GM18907 (cell line): ENCODE results near the gene CACNA2D3.

ENCODE experiments used
- ATAC-seq: cut with Tn5 transposase; IDR thresholded peaks from one replicate; pipeline ENCODE4 v1.9.1; 2021; ENCODE audit warnings: mild to moderate bottlenecking, moderate library complexity; ENCODE audit not compliant: unreplicated experiment

Gene CACNA2D3

DNA sequence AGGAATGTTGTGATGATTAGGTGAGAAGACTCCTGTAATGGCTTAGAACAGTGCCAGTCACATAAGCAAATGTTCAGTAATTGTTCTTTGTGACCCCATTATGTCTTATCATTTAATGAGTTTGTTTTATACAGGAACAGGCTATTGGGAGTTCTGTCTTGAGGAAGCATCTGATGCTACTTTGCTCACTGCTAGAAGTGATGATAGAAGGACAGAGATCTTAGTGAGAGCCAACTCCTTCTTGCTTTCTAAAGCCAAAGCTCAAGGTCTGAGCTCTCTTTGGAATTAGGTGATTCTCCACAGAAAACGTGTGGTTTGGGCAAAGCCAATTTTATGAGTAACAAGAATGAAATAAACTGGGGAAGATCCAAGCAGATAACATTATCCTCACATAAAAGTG, 590.7 kb downstream of the CACNA2D3 start:
- no peak for ATAC-seq

DNA sequence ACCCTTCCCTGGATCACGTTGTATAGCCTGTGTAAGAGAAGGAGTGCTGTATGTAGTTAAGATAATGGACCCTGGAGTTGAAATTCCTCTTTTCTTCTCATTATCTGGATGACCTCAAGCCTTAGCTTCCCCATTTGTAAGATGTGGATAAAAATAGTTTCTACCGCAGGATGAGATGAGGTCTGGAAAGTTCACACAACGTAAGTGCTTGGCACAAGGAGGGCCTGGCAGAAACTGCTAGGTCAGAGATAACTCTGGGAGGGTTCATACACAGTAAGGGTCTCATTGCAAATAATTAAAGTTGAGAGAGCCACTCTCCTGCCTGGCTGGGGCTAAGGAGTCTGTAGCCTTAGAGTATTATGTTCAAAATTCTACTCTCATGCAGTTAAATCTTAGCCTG, 591.1 kb downstream of the CACNA2D3 start:
- ATAC-seq: no peak

DNA sequence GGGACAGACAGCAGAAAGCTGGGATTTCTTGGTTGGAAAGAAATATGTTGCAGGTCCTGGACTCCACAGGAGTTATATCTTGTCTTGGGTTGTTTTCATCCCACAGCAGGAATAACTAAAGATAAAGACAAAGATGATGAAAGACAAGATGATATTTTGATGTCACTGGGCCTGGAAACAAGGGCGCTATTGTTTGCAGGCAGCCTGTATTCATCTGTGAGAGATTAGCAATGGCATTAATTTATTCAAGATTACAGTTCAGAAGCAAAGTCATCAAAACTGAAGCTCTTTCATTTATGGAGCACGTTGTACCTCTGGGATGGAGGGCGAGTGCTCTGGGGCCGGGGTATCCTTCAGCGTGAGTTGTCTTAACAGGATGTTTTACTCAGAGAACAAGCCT, 591.7 kb downstream of the CACNA2D3 start:
- no peak for ATAC-seq

DNA sequence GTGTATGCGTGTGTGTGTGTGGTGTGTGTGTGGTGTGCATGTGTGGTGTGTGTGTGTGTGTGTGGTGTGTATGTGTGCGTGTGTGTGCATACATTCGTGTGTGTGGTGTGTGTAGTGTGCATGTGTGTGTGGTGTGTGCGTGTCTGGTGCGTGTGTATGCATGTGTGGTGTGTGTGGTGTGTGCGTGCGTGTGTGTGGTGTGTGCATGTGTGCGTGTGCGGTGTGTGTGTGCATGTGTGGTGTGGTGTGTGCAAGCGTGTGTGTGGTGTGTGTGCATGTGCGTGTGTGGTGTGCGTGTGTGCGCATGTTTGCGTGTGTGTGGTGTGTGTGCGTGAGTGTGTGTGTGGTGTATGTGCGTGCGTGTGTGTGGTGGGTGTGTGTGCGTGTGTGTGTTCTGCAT, 595.2 kb downstream of the CACNA2D3 start:
- no peak for ATAC-seq

DNA sequence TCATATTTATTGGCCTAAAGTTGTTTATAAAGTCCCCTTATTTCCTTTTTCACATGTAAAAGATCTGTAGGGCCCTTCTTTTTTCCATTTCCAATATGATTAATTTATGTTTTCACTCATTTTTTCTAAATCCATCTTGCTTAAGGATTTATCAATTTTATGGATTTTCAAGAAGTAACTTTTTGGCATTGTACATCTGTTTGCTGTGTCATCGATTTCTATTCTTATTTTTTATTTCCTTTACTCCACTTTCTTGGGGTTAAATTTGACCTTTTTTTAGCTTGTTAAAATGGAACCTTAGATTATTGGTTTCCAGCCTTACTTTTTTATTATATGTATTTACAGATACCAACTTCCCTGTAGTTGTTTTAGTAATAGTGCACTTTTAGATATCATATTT, 597.6 kb downstream of the CACNA2D3 start:
- no peak for ATAC-seq

DNA sequence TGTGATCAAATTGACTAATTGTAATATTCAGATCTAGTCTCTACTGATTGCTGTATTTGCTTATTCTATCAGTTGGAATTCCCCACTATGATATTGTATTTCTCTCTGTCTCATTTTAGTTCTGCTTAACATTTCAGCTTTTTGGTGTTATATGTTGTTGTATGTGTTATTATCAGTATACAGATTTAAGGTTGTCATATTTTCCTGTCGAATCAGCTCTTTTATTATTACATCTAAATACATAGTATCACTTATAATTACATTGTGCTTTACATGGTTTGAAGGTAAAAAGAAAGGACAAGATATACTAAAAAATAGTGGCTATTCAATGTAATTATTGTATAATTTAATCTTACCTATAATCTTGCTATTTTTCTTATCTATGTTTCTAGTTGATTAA, 598.3 kb downstream of the CACNA2D3 start:
- no peak for ATAC-seq

DNA sequence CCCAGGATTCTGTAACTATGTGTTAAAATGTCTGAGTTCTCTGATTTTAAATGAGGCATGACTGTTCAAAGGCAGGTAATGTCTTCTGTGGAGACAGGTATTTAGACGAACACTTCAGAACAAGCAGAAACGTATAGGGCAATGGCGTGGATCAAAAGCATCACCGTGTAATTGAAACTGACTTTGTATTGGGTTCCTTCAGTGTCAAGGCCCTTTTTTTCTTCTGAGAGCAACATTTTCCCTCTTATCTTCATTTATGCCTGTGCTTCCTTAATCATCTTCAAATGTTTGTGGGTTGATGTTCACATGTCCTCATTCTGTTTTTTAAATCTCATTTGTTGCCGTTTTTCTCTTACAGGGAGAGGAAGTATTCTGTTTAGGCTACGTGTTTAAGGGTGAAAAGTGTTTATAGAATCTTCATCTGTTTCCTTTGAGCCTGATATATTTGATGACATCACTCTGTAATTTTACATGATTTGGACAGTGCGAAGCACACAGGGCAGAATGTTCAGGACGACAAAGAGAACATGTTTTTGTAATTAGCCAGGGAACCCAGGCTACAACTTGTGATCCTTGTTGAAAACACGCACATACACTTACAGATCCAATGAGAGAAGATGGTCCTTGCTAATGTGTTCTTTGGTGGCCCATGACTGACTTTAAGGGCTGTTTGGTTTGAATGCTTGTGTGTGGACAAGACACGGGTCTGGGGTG, 609.5 kb downstream of the CACNA2D3 start:
- no peak for ATAC-seq

DNA sequence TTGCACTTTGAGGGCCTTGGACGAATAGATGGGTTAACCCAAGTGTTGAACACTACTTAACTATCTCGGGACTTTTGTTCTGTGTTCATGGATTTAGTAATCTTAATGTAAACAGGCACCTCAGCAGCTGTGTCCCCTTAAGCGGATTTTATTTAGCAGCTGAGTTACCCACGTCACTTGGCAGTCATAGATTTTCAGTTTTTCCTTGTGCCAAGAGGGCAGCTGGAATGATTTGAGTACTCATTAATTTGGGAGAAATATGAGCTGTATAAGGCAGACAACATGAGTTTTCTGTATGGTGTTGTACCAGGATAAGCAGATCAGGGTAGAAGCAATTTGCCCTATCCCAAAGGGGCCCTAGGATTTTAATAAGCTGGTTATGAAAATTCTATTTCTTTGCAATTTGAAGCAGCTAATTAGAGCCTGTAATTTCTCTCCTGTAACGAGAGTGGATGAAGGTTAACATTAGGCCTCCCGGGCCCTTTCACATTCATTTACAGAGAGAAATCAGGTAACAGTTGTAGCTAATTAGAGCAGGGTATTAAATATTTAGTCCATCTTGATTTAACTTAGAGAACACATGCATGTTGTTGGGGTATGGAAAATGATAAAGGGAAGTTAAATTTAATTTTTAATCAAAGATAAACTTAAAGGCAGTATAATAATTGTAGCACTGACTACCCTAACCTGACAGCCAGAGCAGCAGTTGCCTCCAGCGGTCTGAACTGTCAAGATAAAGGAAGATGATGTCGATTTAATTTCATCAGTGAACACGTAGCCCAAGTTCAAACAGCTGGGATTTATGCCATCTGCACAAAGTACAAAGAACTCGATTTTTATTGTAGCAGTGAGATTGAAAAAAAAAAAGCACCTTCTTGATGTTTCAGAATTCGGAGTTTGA, 611.0 kb downstream of the CACNA2D3 start:
- no peak for ATAC-seq

DNA sequence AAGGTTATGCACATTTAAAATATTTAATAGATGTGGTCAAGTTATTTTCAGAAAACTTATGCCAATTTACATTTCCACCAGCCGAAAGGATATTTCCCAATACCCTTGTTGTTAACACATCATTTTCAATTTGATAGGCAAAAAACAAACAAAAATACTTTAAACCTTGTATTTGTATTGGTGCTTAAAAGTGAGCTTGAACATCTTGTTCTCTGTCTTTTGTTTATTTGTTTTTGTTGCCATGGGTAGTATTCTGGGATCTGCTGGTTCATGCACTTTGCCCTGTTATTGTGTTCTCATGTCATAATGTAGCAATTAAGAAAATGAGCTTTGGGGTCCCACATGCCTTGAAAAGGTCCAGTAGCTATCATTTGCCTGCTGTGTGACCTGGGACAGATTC, 614.1 kb downstream of the CACNA2D3 start:
- no peak for ATAC-seq

DNA sequence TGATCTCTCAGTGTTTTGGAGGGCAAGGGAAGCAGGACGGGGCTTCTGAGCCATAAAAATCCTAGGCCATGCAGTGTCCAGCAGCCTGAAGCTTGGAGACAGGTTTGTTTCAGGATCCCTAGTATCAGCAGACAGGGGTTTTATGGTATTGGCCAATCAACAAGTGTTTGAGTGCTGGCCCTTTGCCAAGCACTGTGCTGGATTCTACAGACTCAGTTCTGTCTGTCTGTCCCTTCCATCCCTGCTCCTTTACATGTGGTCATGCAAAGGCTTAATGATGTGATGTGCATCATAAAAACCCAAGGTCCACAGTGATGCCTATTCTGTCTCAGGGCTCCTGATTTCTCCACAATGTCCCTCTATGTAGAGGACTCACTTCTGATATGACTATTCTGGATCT, 621.4 kb downstream of the CACNA2D3 start:
- no peak for ATAC-seq

DNA sequence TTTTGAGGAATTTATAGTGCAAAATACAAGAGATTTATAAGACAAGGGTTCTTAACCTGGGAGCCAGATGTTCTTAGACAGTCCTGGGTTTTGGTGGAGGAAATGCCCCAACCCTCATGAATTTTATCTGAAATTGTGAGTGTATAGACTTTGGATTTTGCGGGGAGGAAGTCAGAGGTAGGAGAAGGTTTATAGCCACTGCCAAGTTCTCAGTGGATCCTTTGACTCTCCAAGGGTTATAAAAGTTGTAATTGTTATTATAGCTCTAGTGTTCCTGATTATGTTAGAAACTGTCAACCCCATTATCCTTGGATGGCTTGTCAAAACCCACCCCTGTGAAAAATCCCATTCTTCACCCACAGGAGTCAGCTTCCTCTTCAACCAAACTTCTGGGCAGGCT, 621.9 kb downstream of the CACNA2D3 start:
- ATAC-seq: no peak

DNA sequence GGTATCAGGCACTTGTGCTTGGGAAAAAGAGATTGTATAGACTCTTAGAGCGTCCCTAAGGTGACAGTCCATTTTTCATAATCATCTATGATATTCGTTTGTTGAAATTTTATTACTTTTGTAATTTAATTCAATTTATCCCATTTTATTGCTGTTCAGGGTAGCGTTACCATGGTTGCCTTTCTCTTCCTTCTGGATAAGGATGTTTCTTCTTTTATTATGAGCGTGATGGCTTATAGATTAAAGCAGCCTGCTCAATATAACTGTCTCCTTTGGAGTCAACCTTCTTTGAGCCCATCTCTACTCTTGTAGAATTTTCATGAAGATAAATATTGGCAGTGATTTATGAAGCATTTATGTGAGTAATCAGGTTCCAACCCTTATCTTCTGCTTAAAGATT, 623.5 kb downstream of the CACNA2D3 start:
- no peak for ATAC-seq

DNA sequence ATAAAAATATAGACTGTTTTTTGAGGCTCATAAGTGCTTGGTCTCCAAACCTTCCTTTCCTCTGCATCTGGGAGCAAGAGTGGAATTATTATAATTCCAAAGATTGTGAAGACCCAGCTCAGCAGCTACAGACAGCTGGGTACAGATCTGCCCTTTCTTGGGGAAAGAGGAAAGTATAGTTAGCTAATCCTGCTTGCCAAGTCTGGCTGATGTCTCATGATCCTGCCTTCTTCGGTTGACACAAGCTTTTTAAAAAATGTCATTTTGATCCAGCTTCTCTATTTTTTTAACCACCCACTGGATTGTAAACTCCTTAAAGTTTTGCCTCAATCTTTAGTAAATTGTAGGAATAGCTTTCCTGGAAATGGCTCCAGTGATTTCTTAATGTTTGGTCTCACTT, 624.4 kb downstream of the CACNA2D3 start:
- ATAC-seq: no peak

DNA sequence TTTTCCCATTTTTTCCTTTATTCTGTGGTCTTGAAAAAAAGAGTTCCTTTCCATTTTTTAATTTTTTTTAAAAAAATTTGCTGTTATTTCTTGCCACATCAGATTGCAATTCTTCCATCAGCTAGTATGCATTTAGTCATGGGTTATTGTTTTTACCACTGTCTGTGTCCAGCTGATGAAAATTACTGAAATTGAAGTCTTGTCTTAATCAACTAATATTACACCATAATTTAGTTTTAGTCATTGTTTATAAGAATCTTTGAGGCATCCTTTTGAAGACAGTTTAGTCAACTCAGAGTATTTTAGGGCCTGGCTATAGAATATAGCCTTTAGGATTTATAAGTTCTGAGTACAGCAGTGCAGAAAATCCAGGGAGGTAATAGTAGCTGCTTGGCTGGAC, 633.4 kb downstream of the CACNA2D3 start:
- no peak for ATAC-seq

DNA sequence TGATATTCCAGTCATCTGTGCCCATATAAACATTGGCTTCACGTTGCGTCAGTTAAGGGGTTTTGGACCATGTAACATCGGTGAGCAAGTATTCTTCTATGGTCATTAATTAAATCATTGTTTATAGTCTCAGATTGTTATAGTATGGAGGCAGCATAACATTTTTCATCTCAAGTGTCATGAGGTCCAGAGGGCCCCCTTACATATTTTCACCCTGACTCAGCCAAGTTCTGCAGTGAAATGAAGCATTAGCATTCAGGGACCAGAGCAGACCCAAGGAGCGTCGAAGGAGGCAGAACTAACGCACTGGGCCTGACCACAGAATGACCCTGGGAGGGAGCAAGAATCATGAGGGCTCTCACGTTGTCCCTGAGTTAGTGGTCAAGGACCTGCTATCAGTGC, 634.0 kb downstream of the CACNA2D3 start:
- no peak for ATAC-seq

DNA sequence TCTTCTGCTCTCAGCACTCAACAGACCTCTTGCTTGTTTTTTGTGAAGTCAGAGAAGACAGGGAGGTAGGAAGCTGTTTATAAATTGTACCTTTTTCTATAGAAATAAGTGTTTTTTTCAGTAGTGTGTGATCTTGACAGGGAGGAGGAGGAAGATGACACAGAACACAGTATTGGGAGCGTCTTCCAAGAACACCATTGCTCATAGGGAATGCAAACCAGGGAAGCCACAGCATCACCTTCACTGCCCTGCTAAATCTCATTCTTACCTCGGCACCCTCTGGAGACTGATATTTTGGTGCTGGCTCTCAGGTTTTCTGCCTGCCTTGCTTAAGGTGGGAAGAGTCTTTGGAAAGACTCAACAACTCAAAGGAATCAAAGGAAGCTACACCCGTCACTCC, 636.1 kb downstream of the CACNA2D3 start:
- ATAC-seq: no peak

DNA sequence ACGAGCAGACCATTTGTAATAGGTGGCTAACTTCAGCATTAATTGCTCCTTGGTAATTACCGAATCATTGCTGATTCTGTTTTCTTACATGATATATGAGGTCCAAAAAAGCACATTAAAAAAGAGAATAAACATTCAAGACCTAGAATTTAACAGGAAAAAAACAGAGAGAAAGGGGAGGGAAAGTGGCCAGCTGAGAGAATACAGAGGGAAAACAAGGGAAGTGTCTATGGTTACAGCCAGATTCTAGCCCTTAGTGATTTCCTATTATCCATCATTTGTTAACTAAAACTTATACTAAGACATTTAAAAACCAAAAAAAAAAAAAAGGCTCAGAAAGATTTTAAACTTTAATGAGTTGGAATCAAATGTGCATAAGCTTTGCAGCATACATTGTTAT, 636.8 kb downstream of the CACNA2D3 start:
- no peak for ATAC-seq

DNA sequence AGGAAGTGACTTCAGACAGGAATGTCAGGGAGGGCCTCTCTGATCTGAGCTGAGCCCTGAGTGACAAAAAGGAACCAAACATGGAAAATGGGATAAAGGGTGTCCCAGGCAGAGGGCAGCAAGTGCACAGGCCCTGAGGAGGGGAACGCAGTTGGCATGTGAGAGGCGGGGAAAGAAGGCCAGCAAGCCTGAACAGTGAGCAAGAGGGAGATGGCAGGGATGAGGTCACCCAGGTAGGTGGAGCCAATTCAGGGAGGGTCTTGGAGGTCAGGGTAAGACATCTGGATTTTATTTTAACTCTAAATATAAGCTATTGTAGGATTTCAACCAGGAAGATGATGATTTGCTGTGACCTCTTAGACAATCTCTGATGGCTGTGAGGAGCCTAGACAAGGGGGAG, 637.8 kb downstream of the CACNA2D3 start:
- no peak for ATAC-seq

DNA sequence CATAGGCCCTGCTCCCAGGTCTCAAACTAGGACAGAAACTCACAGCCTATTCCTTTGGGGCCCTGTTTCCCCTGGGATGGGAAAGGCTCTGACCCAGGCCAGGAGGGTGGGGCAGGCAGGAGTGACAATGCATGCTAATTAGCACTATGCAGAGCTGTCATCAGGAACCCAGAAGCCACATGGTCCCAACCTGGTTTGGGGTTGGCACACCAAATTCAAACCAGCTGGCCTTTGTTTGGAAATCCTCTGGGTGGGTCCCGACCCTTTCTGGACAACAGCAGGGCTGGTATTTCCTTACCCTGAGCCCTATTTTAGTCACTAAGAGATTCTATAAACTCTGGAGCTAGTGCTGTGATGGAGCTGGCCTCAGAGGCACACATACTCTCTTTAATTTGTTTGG, 639.3 kb downstream of the CACNA2D3 start:
- no peak for ATAC-seq

DNA sequence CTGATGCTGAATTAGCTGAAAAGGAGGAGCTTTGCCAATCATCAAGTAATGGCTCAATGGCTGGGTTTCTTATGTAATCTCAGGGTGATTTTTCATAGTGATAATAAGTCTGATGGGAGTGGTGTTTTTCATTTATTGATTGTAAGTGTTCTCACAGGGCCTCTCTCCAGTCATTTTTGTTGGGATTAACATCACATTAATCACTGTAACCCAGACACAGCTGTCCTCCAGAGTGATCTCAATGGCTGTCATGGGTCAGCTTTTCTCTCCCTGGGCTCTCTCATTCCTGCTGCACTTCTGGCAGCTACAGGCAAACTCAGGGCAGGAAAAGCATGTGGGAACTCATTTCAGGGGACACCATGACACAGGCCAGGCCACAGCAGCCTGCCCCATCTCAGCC, 642.6 kb downstream of the CACNA2D3 start:
- ATAC-seq: no peak

DNA sequence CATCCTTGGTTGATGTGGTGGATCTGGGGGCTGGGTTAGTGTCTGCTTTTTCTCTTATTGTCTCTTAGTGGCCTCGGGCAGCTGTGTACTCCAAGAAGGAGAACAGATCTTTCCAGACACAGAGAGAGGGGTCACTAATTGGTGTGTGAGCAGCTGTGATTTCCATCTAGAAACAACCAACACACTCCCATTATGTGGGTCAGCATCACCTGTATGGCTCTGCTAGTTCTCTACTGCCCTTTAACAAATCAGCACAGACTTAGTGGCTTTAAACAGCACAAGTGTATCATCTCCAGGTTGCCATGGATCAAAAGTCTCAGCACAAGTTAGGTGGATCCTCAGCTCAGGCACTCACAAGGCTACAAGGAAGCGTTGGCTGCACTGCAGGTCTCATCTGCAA, 648.7 kb downstream of the CACNA2D3 start:
- ATAC-seq: no peak

DNA sequence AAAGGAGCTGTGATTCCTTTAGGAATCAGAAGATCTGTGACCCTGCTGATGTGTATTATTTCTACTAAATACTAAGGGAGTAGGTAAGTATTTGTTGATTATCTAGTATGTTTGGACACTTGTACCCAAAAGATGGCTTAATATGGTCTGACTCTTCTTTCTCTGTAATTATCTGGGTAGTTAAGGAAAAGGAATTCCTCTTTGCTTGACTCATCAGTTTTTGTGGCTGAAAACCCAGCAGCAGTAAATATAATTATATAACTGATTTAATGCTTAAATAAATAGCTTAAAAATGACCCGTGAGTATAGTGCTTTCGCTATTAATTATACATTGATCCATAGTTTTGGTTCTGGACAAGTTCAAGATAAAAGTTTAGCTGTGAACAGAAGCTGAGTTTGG, 649.7 kb downstream of the CACNA2D3 start:
- ATAC-seq: no peak
